ENCODE measurements around the gene NRG2. TPM values are rescaled to one million over a fixed set of nuclear protein-coding genes. Genes with fewer than 3 reads are reported as not detected.

NRG2 gene
- total and polyA plus RNA-seq, 2 of the 8 experiments (the other 6 are each of a cell fraction or from before 2014, with no cell fraction given): 0.27 to 0.54 TPM

- no peak for TF ChIP-seq HDAC2 (IDR thresholded peaks at IDR 0.05; ENCODE audit: borderline replicate concordance in 1 of 2, low read depth in 2 of 2, low read length in 2 of 2)
- no peak for TF ChIP-seq RFX5 (IDR thresholded peaks at IDR 0.05; ENCODE audit: borderline replicate concordance, low read depth, low read length)
- no peak for TF ChIP-seq RAD21 (IDR thresholded peaks at IDR 0.05 in 1 of 2, conservative IDR thresholded peaks at IDR 0.05 in 1 of 2; ENCODE audit: low read depth in 2 of 2, low read length in 2 of 2)
- no peak for TF ChIP-seq KDM5A (IDR thresholded peaks at IDR 0.05; ENCODE audit: low read length)
- TF ChIP-seq ASH2L (IDR thresholded peaks at IDR 0.05; ENCODE audit: low read length): no peak
- no peak for TF ChIP-seq SP4 (IDR thresholded peaks at IDR 0.05; ENCODE audit: low read length)
Observed at GRCh38 chr5:139930406-139930805, 112.7 kb downstream of the NRG2 start (continued).

Measured in H1 (cell line).